ENCODE measurements around the gene TAS2R40. TPM values are rescaled to one million over a fixed set of nuclear protein-coding genes. Genes with fewer than 3 reads are reported as not detected.

TAS2R40 gene
- total RNA-seq, 4 donors from 2014 or later, result not detected

GRCh38 chr7:143261901-143262300, 40.1 kb downstream of the TAS2R40 start:
- no peak for TF ChIP-seq CTCF (IDR thresholded peaks at IDR 0.05; ENCODE audit: low read depth)

- TF ChIP-seq CTCF (IDR thresholded peaks at IDR 0.05; ENCODE audit: low read depth), result no peak
These were observed 41.7 kb downstream of the TAS2R40 start, which contains the start of gene GSTK1 for GRCh38 chr7:143263266-143264195. Gene GSTK1, plus strand, starts transcription at chr7:143263441. Its CDS starts 73 bp downstream, at chr7:143263514.

GRCh38 chr7:143265017-143265693, 43.3 kb downstream of the TAS2R40 start:
- TF ChIP-seq CTCF (IDR thresholded peaks at IDR 0.05; ENCODE audit: low read depth), result no peak

GRCh38 chr7:143269251-143269650, 47.4 kb downstream of the TAS2R40 start:
- no peak for TF ChIP-seq CTCF (IDR thresholded peaks at IDR 0.05; ENCODE audit: low read depth)

GRCh38 chr7:143271240-143271639, 49.4 kb downstream of the TAS2R40 start:
- TF ChIP-seq CTCF (IDR thresholded peaks at IDR 0.05; ENCODE audit: low read depth), result no peak

Small RNA genes lying within 50 kb of the gene (small RNA-seq; reads per million reads assigned to genes)
- not detected for gene AC073342.3

Other genes with a start within 250 kb of the TAS2R40 start
- not detected for gene OR9A2, start 194.9 kb upstream of the TAS2R40 start, total RNA-seq
- not detected for gene OR6V1, start 169.7 kb upstream of the TAS2R40 start, total RNA-seq
- not detected for gene PIP, start 90.0 kb upstream of the TAS2R40 start, total RNA-seq
- not detected for gene TAS2R39, start 38.6 kb upstream of the TAS2R40 start, total RNA-seq
- gene GSTK1, start 41.4 kb downstream of the TAS2R40 start, total RNA-seq, result 100 to 1,000 TPM; 179 to 264 (median 208) TPM
- gene TMEM139, start 62.9 kb downstream of the TAS2R40 start, total RNA-seq, result 10 to 100 TPM in 1 of 4 donors, under 1 TPM in 1, not detected in 2; 0.66 to 11.9 TPM
- 10 to 100 TPM; 15.6 to 25.3 (median 17.6) TPM for gene CASP2, start 66.3 kb downstream of the TAS2R40 start, total RNA-seq
- under 1 TPM in 1 of 4 donors, not detected in 3; 0.38 TPM for gene CLCN1, start 94.1 kb downstream of the TAS2R40 start, total RNA-seq
- 1 to 10 TPM in 1 of 4 donors, under 1 TPM in 2, not detected in 1; 0.19 to 2.4 (median 0.22) TPM for gene FAM131B, start 140.7 kb downstream of the TAS2R40 start, total RNA-seq
- gene ZYX, start 159.3 kb downstream of the TAS2R40 start, total RNA-seq, result 10 to 100 TPM; 26.9 to 79.9 (median 56.7) TPM
- gene EPHA1, start 186.8 kb downstream of the TAS2R40 start, total RNA-seq, result under 1 TPM in 1 of 4 donors, not detected in 3; 0.94 TPM
- gene TAS2R60, start 221.4 kb downstream of the TAS2R40 start, total RNA-seq, result under 1 TPM in 1 of 4 donors, not detected in 3; 0.82 TPM

Data from subcutaneous adipose tissue (tissue), 4 donors.